GM18867 (cell line): Measurements from ENCODE around the gene PTPRD.

Experiments used
- ATAC-seq: cut with Tn5 transposase; IDR thresholded peaks from one replicate; pipeline ENCODE4 v1.9.1; 2021; ENCODE audit warnings: mild to moderate bottlenecking, moderate library complexity; ENCODE audit not compliant: unreplicated experiment

The PTPRD gene

DNA sequence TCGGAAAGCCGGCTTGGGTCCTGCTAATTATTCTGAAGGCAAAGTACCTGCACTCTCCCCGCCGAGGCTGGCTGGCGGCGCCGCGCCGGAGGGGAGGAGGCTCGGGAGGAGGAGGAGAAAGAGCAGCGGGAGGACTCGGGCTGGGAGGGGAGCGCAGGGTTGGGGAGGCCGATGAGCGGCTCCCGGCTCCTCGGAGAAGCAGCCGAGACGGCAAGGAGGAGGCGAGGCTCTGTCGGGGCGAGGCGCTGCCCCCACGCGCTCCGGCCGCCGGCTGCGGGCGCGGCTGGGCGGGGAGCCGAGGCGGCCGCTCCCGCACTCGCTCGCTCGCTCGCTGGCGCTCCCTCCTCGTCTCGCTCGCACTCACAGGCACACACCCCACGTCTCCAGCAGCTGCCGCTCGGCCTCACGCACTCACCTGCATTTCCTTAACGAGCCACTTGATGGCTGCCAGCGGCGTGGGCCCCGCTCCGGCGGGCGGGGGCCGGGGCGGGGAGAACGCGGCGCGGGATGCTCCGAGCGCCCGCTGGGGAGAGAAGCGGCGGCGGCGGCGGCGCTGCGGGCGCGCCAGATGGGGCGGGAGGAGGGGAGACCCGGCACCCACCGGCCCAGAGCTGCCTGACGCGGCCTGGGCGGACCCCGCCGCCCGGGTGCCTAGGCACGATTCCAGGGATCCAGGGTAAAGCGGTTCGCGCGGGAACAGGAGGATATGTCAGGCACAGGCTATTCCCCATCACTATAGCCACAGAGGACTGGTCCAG, at the start of gene PTPRD:
PTPRD (minus strand) TSS at position 362 of the 758 bp plus-strand sequence.
- peak; percentile 98 for ATAC-seq

DNA sequence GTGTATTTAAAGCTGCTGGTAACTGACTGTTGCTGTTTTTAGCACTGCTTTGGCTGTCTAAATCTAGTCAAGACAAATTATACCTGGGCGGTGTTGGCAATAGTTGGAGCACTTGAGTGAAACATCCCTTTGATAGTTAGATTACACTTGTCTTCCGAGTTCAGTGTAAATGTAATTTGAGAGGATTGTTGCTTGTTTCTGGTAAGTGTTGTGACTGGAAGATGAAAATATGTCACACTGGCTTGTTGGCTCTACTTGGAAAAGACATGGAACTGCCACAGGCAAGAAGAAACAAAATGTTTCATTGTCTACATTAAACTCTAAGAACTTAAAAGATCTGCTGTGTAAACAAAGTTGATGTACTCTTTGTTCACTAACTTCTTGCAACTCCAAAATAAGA, 49.2 kb upstream of the PTPRD start:
- no peak for ATAC-seq

GRCh38 chr9:10661376-10661775, 48.6 kb upstream of the PTPRD start:
- ATAC-seq: no peak

- no peak for ATAC-seq
Observed at GRCh38 chr9:10651012-10651411, 38.2 kb upstream of the PTPRD start.

GRCh38 chr9:10649076-10649475, 36.3 kb upstream of the PTPRD start:
- no peak for ATAC-seq

GRCh38 chr9:10633785-10634184, 21.0 kb upstream of the PTPRD start:
- ATAC-seq: no peak

DNA sequence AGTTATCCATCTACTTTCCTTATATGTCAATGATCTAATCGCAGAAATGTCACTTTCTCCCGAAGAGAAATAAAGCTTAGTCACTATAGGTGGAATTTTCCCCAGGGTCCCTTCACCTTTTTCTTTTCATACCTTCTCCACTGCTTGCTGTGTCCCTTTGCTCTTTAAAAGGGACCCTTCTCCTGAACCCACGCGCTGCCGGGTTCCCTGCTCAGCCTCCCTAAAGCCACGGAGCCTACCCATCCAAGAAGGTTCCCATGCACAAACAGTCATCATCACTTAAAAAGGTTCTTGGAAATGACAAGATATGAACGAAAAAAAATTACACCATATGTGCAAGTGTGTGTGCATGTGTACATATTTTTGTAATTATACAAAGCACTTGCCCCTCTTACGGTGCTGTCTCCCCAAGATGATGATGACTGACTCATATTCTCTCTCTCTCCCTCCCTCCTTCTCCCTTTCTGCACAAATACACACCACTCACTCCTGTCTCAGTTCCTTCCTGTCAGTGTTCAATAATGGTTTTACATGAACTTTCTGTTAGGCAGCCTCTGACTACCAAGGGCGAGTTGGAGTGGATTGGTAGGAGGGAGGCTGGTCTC, 1.5 kb upstream of the PTPRD start:
- no peak for ATAC-seq

GRCh38 chr9:10613419-10613818, 617 bp upstream of the PTPRD start:
- ATAC-seq: no peak

DNA sequence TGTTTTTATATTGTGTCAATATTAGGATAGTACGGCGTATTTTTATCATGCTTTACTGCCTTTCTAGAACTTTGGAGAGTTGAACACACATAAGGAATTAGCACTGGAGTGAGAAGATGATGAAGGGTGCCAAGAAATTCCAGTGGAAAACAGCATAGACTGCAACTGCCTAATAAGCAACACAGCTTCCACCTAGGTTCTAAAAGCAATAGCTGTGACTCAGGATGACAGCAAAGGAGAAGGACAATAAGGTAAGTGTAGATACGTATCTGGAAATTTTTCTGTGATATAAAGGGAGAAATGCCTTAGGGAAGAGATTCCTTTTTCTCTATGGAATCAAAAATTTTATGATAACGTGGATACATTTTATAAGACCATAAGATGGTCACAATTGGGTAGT, 7.4 kb downstream of the PTPRD start:
- ATAC-seq: no peak

- no peak for ATAC-seq
Observed at GRCh38 chr9:10604927-10605326, 7.9 kb downstream of the PTPRD start.

GRCh38 chr9:10597801-10598200, 15.0 kb downstream of the PTPRD start:
- ATAC-seq: no peak

GRCh38 chr9:10594482-10594881, 18.3 kb downstream of the PTPRD start:
- ATAC-seq: no peak

GRCh38 chr9:10586407-10586806, 26.4 kb downstream of the PTPRD start:
- no peak for ATAC-seq

GRCh38 chr9:10571699-10572098, 41.1 kb downstream of the PTPRD start:
- ATAC-seq: no peak

- ATAC-seq: no peak
Observed at GRCh38 chr9:10566848-10567247, 46.0 kb downstream of the PTPRD start.

GRCh38 chr9:10562581-10563343, 50.0 kb downstream of the PTPRD start:
- ATAC-seq: no peak

- no peak for ATAC-seq
Observed at GRCh38 chr9:10548348-10548747, 64.5 kb downstream of the PTPRD start.

DNA sequence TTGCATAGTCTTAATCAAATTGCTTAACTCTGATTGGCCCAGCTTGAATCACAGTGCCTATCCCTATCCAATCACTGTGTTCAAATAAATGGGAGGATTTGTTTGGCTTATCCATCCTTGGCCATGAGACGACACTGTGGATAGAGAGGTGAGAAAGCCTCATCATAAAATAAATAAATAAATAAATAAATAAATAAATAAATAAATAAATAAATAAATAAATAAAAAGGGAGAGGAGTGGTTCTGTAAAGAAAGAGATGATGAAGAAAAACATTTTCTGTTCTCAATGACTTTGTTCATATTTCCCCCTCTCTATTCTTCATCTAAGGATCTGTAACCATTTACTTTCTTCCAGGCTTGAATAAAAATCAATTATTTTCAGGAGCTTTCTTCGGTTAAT, 74.7 kb downstream of the PTPRD start:
- no peak for ATAC-seq

GRCh38 chr9:10534850-10535249, 78.0 kb downstream of the PTPRD start:
- ATAC-seq: no peak

DNA sequence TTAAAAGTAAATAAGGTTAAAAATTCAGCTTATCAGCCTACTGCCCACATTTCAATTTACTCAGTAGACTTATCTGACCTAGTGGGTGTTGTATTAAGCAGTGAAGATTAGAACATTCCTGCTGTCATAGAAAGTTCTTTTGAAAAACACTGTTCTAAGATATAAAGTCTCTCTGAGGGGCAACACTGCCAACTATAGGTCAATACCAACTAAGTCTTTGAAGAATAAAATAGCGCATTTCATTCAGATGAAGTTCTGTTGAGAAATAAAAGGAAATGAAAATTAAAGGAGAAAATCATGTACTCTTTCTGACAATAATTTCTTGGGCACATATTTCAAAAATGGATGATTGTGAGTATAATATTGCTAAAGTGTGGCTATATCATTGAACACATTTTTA, 86.8 kb downstream of the PTPRD start:
- ATAC-seq: no peak

DNA sequence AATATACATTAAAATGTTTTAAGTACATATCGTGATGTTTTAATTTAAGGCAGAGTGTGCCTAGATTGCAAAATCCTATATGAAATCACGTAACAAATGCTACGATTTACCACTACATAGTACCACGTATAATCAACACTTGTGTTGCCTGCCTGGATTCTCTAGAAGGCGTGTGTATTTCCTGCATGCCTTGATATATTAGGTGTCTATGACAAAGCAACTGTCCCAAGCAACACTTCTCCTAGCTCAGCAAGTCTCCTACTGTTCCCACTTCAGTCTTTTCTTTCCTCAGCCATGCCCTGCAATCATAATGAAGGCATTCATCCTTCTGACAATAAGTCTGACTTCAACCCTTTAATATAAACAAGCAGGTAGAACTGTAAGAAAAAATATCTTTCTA, 89.6 kb downstream of the PTPRD start:
- no peak for ATAC-seq

- ATAC-seq: no peak
Observed at GRCh38 chr9:10512144-10512543, 100.7 kb downstream of the PTPRD start.
